ENCODE results near the gene SLC46A3. TPM values are rescaled to one million over a fixed set of nuclear protein-coding genes. Genes with fewer than 3 reads are reported as not detected.

Gene SLC46A3
- total and polyA plus RNA-seq, 4 donors, result 7.0 to 63.3 (median 32.6) TPM

- Histone ChIP-seq H3K36me3 (ENCODE audit: control insufficient read depth in 4 of 4, insufficient read depth in 3 of 4, low read depth in 1 of 4, low read length in 3 of 4) (peaks cover 4 to 47% (median 39%) of the 10 kb centered on the region in 4 donors), H3K9me3 (ENCODE audit: control insufficient read depth in 4 of 4, low read length in 3 of 4) (no peaks in the 10 kb centered on the region), H3K4me1 (ENCODE audit: control insufficient read depth in 4 of 4, insufficient read depth in 4 of 4, low read length in 3 of 4) (peaks cover 0 to 10% (median 6%) of the 10 kb centered on the region in 4 donors), H3K4me3 (ENCODE audit: low read depth in 1 of 3, low read length in 3 of 3) (no peak overlapping the region), H3K27ac (ENCODE audit: low read depth in 1 of 2, low read length in 2 of 2) (no peak overlapping the region), H3K27me3 (ENCODE audit: control insufficient read depth in 4 of 4, insufficient read depth in 4 of 4, low read length in 3 of 4) (no peaks in the 10 kb centered on the region), H3K9ac (ENCODE audit: low read depth in 1 of 2, low read length in 2 of 2) (no peak overlapping the region)
- no peak for DNase-seq (ENCODE audit: low spot score)
- TF ChIP-seq EGR1 (IDR thresholded peaks at IDR 0.05; ENCODE audit: low read depth in 2 of 2) (no peak), GABPA (IDR thresholded peaks at IDR 0.05 in 1 of 2, conservative IDR thresholded peaks at IDR 0.05 in 1 of 2) (no peak), RXRA (IDR thresholded peaks at IDR 0.05) (no peak), REST (IDR thresholded peaks at IDR 0.05) (no peak), HNF4G (IDR thresholded peaks at IDR 0.05) (no peak), SP1 (IDR thresholded peaks at IDR 0.05) (no peak), MAX (IDR thresholded peaks at IDR 0.05) (no peak), ZBTB33 (IDR thresholded peaks at IDR 0.05) (no peak), FOXA2 (IDR thresholded peaks at IDR 0.05) (no peak), TAF1 (conservative IDR thresholded peaks at IDR 0.05) (no peak), RAD21 (IDR thresholded peaks at IDR 0.05) (no peak), YY1 (IDR thresholded peaks at IDR 0.05) (no peak), CTCF (IDR thresholded peaks at IDR 0.05; ENCODE audit: low read depth, low read length, missing input control) (no peak), ATF3 (IDR thresholded peaks at IDR 0.05) (no peak), JUND (IDR thresholded peaks at IDR 0.05) (no peak)
Observed at GRCh38 chr13:28704282-28704681, 14.5 kb downstream of the SLC46A3 start.

GRCh38 chr13:28699246-28699645 is 19.5 kb downstream of the SLC46A3 start:
- H3K9ac ChIP-seq (ENCODE audit: low read depth in 1 of 2, low read length in 2 of 2), result no peak overlapping the region
- DNase-seq (ENCODE audit: low spot score), result no peak
- no peaks in the 10 kb centered on the region for H3K9me3 ChIP-seq (ENCODE audit: control insufficient read depth in 4 of 4, low read length in 3 of 4)
- TF ChIP-seq HNF4G (IDR thresholded peaks at IDR 0.05), result peak; percentile 42
- TF ChIP-seq HNF4A (conservative IDR thresholded peaks at IDR 0.05), result peak; percentile 89 to 90
- no peak for TF ChIP-seq SP1 (IDR thresholded peaks at IDR 0.05)
- peak in 1 of 2 donors; percentile 16 for TF ChIP-seq RXRA (IDR thresholded peaks at IDR 0.05)
- no peak for TF ChIP-seq FOXA1 (IDR thresholded peaks at IDR 0.05)
- TF ChIP-seq ZBTB33 (IDR thresholded peaks at IDR 0.05), result no peak
- no peak overlapping the region for H3K4me3 ChIP-seq (ENCODE audit: low read depth in 1 of 3, low read length in 3 of 3)
- no peaks in the 10 kb centered on the region for H3K27me3 ChIP-seq (ENCODE audit: control insufficient read depth in 4 of 4, insufficient read depth in 4 of 4, low read length in 3 of 4)
- H3K27ac ChIP-seq (ENCODE audit: low read depth in 1 of 2, low read length in 2 of 2), result no peak overlapping the region
- WGBS, result 30% methylated on average over 1 of the region's 1 CpG
- peaks cover 0 to 5% (median 2%) of the 10 kb centered on the region in 4 donors for H3K4me1 ChIP-seq (ENCODE audit: control insufficient read depth in 4 of 4, insufficient read depth in 4 of 4, low read length in 3 of 4)
- peaks cover 2 to 53% (median 34%) of the 10 kb centered on the region in 4 donors for H3K36me3 ChIP-seq (ENCODE audit: control insufficient read depth in 4 of 4, insufficient read depth in 3 of 4, low read depth in 1 of 4, low read length in 3 of 4)
